EH (cell line): ENCODE data around the gene ZNF280D.

Experiments used
- DNase-seq: peaks from one replicate; pipeline ENCODE4 v3.0.0-alpha.2; 2015; ENCODE audit warnings: low read depth

Gene ZNF280D

DNA sequence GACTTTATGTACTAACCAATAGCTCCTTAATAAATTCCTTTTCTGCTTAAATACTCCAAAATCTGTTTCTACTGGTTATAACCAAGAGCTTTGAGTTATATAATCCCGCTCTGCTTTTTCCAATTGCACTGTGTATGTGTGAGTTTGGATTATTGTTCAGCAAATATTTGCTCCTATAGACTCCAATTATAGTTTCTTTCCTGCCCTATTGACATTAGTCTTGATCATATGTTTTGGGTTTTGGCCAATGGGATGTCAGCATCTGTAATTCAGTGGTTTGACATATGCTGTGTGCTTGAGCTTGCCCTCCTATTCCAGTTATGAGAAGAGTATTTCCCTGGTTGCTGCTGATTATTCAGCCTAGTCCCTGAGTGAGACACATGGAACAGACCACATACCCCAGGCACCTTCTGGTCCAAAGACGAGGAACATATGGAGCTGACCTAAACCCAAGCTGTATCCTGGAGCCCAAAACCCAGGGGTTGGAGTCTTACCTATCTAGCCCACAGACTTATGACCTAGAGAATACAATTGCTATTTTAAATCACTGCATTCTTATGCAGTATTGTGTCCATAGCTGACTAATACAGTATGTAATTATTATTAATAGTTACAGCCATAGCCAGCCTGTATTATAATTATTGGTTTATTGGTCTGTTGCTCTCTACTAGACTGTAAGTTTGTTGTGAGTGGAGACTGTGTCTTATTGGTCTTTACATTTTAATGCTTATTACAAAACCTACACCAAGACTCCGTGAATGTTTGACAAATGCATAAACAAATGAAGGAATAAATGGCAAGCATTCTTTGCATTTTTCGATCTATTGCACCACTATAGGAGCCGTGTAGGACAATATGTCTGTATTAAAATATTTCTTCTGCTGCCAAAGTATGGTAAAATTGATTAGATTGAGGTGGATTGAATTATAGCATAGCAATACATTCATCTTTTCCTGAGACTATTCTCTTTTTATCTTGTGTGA is 11.7 kb upstream of the ZNF280D start:
- DNase-seq, result no peak

GRCh38 chr15:56741541-56741940 is 8.2 kb upstream of the ZNF280D start:
- no peak for DNase-seq

GRCh38 chr15:56739964-56740640 is 6.8 kb upstream of the ZNF280D start:
- DNase-seq, result no peak

DNA sequence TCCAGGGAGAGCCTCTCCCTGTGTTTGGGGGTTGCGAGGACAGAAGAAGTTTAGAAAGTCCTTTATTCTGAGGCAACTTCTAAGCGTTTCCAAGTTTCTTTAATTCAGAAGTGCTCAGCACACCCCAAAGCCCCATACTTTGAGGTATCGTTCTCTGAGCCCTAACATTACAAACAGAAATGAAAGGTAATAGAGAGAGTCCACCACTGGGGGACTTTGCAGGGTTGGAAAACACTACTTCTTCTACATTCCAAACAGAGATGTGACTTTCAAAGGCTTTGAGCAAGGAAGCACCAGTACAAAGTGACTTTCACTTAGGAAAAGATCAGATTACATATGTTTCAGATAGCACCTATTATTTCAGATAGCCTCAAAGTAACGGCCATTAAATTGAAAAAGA is 6.2 kb upstream of the ZNF280D start:
- DNase-seq, result no peak

DNA sequence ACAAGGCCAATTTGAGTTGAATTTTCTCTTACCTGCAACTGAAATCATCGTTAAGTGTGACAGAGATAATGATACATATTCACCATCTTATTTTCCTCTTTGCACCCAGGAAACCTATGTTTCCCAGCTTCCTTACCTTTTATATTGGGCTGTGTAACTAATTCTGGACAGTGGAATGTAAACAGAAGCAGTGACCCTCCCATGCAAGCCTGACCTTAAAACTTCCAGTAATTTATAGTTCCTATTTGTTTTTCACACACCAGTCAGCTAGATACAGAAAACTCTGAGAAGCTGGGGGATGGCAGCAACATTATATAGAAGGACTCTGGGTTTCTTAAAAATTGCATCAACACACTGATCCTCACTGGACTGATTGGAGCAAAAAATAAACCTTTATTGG is 4.5 kb upstream of the ZNF280D start:
- peak; percentile 43 for DNase-seq

GRCh38 chr15:56736881-56737707 is 3.8 kb upstream of the ZNF280D start:
- DNase-seq, result peak; percentile 29

- peak; percentile 70 for DNase-seq
Observed at GRCh38 chr15:56736308-56736707, 3.0 kb upstream of the ZNF280D start.

DNA sequence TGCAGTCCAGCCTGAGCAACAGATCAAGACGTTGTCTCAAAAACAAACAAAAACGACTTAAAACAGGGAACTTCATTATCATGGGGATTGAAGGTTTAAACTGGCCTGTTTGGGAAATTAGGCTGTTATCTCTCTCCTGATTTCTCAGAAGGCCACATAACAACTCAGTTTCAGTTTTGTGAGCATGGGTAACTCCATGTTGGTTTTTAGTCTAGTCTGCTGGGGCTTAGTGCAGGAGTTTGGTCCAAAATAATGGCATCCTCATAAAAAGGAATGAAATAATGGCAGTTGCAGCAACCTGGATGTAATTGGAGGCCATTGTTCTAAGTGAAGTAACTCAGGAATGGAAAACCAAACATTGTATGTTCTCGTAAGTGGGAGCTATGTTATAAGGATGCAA is 2.3 kb upstream of the ZNF280D start:
- DNase-seq, result no peak

DNA sequence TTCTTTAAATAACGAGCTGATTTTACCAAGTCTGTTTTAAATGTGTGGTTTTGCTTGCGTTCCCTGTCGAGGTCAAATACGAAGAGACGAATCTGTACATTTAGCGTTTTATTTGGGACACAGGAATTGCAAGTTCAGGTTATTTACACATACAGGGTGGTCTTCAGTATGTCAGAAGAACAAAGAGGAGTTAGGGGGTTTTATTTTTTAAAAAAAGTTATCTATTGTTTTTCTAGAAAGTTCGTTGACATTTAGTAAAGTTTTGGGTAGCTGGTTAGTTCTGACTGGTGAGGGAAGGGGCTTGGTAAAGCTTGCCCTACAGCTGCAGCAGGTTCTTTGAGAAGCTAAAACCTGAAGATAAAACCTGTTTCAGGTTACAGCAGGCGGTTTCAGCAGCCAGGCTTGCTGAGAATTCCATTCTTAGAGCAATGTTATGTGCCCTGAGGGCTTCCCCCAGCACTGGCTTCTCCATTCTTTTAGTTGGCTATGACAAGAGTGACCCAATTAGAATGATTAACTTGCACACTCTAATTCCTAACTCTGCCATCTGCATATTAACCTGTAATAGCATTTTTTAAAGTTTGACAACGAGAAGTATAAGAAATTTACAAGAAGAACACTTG is 815 bp upstream of the ZNF280D start:
- peak; percentile 29 for DNase-seq

DNA sequence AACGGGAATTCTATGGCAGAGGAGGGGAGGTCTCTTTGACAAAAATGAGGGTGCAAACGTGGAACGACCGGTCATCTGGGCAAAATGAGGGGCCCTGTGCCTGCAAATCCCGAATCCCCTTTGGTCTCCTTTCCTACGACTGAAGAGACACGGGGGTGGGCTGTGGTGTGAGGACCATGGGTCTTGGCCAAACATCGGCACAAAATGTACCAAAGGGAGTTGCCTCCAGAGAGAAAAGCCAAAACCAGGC is 498 bp downstream of the ZNF280D start:
- DNase-seq, result no peak

GRCh38 chr15:56732135-56732885 is 999 bp downstream of the ZNF280D start:
- peak; percentile 67 for DNase-seq

DNA sequence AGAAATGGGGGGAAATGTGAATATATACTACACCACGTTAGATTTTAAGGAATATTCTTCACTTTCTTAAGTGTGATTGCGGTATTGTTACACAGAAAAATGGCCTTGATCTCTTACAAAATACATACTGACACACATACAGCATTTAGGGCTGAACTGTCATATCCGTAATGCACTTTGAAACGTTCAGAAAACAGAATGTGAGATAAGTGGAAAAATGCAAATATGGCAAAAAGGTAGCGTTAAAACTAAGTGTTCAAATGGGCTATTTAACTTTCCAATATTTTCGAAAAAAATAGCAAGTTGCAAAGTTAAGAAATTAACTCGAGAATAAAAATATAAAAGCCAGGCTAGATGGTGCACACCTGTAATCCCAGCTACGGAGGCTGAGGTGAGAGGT is 1.8 kb downstream of the ZNF280D start:
- no peak for DNase-seq

DNA sequence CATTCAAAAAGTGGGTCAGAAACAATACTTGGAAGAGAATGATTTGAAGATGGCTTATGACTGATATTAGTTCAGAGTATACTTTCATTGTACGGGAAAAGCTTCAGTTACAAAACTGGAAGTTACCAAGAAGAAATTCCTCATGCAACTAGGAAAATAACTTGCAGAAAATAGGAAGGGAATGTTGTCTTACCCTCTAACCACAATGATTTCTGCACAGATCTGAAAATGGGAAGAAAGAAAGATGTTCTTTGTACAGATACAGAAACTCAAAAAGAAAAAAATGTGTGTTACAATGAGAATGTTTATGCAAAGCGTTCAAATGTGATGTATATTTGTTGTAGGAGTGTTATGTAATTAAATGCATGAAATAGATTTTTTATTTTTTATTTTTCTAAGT is 3.7 kb downstream of the ZNF280D start:
- peak; percentile 7 for DNase-seq

GRCh38 chr15:56725386-56725785 is 7.9 kb downstream of the ZNF280D start:
- DNase-seq, result no peak

DNA sequence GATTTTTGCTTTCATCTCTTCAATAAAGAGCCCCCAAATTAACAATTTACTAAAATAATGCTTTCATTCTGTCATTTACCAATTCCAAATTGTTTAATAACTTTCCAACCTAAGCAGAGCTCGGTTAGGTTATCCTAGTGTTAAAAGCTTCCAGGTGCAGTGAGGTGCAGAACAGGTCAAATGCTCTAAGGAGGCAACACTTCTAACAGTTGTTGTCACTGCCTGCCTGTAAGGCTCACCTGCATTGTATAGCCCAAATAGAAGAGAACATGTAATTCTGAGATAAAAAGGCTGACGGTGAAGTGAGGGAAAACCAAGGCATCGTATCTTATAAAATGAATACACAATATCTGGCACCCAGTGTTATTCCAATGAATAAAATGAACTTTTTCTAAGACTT is 9.1 kb downstream of the ZNF280D start:
- DNase-seq, result no peak

- no peak for DNase-seq
Observed at GRCh38 chr15:56723787-56724186, 9.5 kb downstream of the ZNF280D start.

- peak; percentile 45 for DNase-seq
Observed at GRCh38 chr15:56719774-56720555, 13.3 kb downstream of the ZNF280D start.

DNA sequence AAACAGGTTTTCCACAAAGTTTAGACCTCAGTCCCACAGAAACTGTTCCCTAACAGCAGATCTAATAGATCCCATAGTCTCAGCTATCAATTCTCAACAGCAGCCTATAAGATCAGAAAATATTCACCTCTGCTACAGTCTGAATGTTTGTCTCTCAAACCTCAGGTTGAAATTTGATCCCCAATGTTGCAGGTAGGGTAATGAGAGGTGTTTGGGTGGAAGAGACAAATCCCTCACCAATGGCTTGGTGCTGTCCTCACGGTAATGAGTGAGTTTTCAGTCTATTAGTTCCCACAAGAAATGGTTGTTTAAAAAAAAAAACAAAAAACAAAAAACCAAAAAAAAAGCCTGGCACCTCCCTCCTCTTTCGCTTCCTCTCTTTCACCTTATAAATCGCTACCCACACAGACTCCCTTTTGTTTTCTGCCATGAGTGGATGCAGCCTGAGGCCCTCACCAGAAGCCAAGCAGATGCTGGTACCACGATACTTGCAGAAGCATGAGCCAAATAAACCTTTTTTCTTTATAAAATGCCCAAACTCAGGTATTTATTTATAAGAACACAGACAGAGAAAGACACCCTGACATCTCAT is 14.2 kb downstream of the ZNF280D start:
- DNase-seq, result no peak

DNA sequence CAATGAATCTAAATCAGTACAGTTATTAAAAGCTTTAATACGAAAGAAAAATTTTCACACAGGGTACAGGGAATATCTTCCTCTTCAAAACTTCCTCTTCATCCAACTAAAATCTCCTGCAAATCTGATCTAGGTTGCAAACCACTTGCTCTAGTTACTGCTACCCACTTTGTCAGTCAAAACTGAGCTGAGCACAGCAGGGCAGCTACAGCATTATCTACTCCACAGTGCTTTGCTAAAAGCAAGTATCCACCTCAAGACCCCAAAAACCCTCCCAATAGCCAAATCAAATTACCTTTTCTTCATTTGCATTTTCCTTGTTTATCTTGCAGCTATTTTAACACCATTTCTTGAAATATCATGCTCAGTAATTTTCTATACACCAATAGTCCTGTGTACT is 14.7 kb downstream of the ZNF280D start:
- no peak for DNase-seq

GRCh38 chr15:56716334-56716733 is 17.0 kb downstream of the ZNF280D start:
- no peak for DNase-seq
